NCI-H1694 (cell line): ENCODE measurements around the gene SLC30A1.
"Not testable (repeated sequence)": the region's sequence is repeated elsewhere in the genome, so short reads cannot be mapped to it uniquely, and the experiment has no call there.

Experiments
- DNase-seq: peaks from one replicate; lab custom pipeline; 2025; lab: John Stamatoyannopoulos, UW

The SLC30A1 gene

GRCh38 chr1:211548321-211549091 lies 30.5 kb downstream of the SLC30A1 start:
- DNase-seq, result no peak

GRCh38 chr1:211547710-211548109 lies 31.3 kb downstream of the SLC30A1 start:
- no peak for DNase-seq

GRCh38 chr1:211546543-211546942 lies 32.4 kb downstream of the SLC30A1 start:
- DNase-seq, result no peak

GRCh38 chr1:211543025-211543424 lies 35.9 kb downstream of the SLC30A1 start:
- DNase-seq, result no peak

- no peak for DNase-seq
These were observed 37.1 kb downstream of the SLC30A1 start for GRCh38 chr1:211541720-211542477.

- no peak for DNase-seq
These were observed 37.7 kb downstream of the SLC30A1 start for GRCh38 chr1:211541278-211541677.

GRCh38 chr1:211540824-211541223 lies 38.1 kb downstream of the SLC30A1 start:
- DNase-seq, result not testable (repeated sequence)

GRCh38 chr1:211538287-211538686 lies 40.7 kb downstream of the SLC30A1 start:
- DNase-seq, result no peak

GRCh38 chr1:211537253-211537652 lies 41.7 kb downstream of the SLC30A1 start:
- DNase-seq, result no peak

GRCh38 chr1:211536606-211537005 lies 42.4 kb downstream of the SLC30A1 start:
- no peak for DNase-seq

GRCh38 chr1:211535346-211535745 lies 43.6 kb downstream of the SLC30A1 start:
- DNase-seq, result no peak

- DNase-seq, result no peak
These were observed 44.2 kb downstream of the SLC30A1 start for GRCh38 chr1:211534545-211535291.

GRCh38 chr1:211532088-211532444 lies 46.9 kb downstream of the SLC30A1 start:
- no peak for DNase-seq

- DNase-seq, result no peak
These were observed 47.5 kb downstream of the SLC30A1 start for GRCh38 chr1:211531194-211532087.

- DNase-seq, result no peak
These were observed 48.9 kb downstream of the SLC30A1 start for GRCh38 chr1:211530102-211530501.

- no peak for DNase-seq
These were observed 49.5 kb downstream of the SLC30A1 start for GRCh38 chr1:211529453-211529852.

GRCh38 chr1:211529011-211529410 lies 50.0 kb downstream of the SLC30A1 start:
- no peak for DNase-seq

GRCh38 chr1:211527888-211528287 lies 51.1 kb downstream of the SLC30A1 start:
- no peak for DNase-seq

- no peak for DNase-seq
These were observed 52.0 kb downstream of the SLC30A1 start for GRCh38 chr1:211527006-211527405.

GRCh38 chr1:211526101-211526500 lies 52.9 kb downstream of the SLC30A1 start:
- no peak for DNase-seq

- no peak for DNase-seq
These were observed 53.8 kb downstream of the SLC30A1 start for GRCh38 chr1:211525101-211525676.
